GM21390 (cell line): ENCODE results near the gene APLP1.
"Not testable (repeated sequence)": the region's sequence is repeated elsewhere in the genome, so short reads cannot be mapped to it uniquely, and the experiment has no call there.

ENCODE experiments used
- ATAC-seq: cut with Tn5 transposase; IDR thresholded peaks from one replicate; pipeline ENCODE4 v1.9.1; 2021; ENCODE audit not compliant: unreplicated experiment

The APLP1 gene

DNA sequence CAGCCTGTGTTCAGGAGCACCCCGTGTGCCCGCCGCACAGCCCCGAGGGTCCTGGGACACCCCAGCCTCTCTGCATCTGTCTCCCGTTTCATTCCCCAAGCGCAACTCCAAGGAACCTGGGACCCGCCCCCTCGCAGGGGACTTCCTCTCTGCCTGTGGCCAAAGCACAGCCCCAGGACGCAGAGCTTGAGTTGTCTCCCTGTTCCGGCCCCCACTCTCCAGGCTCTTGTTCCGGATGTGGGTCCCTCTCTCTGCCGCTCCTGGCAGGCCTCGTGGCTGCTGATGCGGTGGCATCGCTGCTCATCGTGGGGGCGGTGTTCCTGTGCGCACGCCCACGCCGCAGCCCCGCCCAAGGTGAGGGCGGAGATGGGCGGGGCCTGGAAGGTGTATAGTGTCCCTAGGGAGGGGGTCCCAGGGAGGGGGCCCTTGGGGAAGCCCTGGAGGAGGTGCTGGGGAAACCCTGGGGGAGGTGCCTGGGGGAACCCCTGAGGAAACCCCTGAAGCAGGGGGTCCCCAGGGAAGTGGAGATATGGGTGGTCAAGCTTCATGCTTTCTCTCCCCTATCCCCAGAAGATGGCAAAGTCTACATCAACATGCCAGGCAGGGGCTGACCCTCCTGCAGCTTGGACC lies 35.3 kb downstream of the APLP1 start:
- ATAC-seq = peak; percentile 37

GRCh38 chr19:35904311-35905068 lies 36.1 kb downstream of the APLP1 start:
- ATAC-seq = no peak

DNA sequence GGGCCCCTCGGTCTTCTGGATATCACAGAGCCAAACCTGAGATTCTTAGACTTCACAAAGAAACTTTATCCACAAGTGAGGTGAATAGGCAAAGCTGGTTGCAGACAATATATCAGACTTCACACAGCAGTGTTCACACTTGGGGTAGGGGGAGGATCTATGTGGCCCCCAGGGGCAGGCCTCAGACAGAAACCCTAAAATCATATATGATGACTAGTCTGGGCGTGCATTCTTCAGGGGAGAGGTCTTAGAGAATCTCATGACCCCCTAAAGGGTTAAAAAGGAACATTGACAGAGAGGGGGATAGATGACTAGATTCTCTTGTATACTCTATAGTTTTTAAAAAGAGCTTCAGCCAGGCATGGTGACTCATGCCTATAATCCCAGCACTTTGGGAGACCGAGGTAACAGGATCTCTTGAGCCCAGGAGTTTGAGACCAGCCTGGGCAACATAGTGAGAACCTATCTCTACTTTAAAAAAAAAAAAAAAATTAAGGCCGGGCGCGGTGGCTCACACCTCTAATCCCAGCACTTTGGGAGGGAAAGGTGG lies 36.9 kb downstream of the APLP1 start:
- ATAC-seq = no peak

DNA sequence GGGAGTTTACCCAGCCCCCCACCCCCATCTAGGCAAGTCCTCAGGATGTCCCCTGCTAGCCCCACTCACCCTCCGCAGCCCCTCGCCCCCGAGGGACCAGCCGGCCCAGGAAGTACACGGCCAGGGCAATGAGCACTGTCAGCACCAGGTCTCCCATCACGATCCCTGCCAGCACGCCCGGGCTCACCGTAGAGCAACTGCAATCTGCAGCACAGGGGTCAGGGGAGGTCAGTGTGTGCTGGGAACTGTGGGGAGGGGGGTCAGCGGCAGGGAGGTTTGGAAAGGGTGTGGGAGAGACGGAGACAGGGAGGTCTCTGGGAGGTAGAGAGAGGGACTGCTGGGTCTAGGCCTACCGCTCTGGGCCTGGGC lies 39.0 kb downstream of the APLP1 start:
- no peak for ATAC-seq

DNA sequence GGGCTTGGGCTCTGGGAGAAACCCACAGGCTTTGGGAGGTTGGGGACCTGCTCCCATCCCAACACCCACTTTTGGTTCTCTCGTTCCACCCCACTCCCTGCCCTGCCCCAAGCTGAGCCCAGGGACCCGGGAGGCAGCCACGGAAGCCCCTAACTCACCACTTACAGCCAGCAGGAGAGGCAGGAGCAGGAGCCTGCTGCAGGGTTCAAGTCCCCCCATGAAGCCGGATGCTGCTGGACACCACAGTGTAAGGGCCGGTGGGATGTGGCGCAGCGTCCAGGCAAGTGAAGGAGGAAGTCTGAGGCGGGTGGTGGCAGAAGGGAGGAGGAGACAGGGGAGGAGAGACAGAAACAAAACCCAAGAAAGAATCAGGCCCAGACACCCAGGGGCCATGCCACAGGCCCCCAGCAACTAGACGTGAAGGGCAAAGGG lies 39.7 kb downstream of the APLP1 start, which contains the start of gene TYROBP:
Gene TYROBP, minus strand, starts transcription at position 286 of the 432 bp plus-strand sequence. Its CDS starts 67 bp downstream, at position 219.
- no peak for ATAC-seq

DNA sequence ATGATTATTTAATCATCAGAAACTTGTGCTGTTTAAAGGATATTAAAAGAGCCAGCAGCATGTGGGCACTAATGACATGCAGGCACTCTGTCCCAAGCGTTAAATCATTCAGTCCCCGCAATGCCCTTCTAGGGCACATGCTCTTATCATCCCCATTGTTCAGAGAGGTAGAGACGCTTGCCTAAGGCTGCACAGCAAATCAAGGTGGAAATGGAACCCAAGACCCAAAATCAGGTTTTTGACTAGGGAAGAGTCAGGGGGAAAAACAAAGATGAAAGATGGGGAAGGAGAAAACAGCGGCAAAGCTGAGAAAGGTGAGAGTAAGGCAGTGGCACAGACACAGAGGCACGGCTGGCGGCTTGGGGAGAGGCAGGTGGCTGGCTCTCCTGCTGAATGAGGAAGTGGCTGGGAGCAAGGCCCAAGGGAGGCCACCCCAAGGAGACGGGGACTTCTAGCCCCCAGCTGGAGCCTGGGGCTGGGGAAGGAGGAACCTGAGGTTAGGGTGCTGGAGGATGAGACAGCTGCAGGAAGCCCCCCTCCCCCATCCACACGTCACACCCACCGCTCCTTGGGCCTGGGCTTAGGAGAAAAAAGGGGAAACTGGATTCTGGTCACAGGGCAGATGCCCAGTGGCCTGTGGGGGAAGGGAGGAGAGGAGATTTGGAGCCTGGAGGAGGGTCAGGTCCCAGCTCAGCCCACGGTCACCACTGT lies 40.8 kb downstream of the APLP1 start:
- ATAC-seq = no peak

DNA sequence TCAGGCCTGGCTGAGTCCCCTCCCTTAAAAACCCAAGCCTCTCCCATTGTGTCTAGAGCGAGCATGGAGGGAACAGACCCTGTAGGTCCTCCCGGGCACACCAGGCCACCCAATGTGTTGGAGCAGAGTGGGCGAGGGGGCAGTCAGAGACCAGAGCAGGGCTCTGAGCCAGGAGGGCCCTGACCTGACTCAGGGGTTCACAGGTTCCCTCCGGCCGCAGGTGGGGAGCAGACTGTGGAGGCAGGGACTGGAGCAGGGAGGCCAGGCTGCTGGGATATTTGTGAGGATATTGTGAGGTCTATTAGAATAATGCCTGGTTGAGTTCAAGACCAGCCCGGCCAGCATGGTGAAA lies 41.3 kb downstream of the APLP1 start:
- ATAC-seq = no peak

DNA sequence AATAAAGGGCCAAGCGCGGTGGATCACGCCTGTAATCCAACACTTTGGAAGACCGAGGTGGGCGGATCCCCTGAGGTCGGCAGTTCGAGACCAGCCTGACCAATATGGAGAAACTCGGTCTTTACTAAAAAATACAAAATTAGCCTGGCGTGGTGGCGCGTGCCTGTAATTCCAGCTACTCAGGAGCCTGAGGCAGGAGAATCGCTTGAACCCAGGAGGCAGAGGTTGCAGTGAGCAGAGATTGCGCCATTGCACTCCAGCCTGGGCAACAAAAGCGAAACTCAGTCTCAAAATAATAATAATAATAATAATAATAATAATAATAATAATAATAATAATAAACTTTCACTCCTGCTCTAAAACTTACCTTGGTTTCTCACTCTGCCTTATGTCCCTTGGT lies 42.0 kb downstream of the APLP1 start:
- not testable (repeated sequence) for ATAC-seq

GRCh38 chr19:35911173-35911572 lies 42.8 kb downstream of the APLP1 start:
- no peak for ATAC-seq

DNA sequence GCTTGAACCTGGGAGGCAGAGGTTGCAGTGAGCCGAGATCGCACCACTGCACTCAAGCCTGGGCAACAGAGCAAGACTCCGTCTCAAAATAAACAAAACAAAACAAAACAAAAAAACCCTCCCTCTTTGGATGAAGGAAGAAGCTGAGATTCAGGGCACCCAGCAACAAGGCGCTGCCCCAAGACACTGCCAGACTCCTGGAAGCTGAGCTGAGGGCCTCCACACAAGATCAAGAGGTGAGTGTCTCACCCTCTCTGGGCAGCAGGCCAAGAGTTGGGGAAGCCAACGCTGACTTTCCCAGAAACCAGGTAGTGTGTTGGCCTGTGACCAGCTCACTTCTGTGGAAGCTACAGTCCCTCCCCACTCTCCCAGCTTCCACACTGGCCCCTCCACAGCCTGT lies 43.4 kb downstream of the APLP1 start:
- ATAC-seq = no peak

DNA sequence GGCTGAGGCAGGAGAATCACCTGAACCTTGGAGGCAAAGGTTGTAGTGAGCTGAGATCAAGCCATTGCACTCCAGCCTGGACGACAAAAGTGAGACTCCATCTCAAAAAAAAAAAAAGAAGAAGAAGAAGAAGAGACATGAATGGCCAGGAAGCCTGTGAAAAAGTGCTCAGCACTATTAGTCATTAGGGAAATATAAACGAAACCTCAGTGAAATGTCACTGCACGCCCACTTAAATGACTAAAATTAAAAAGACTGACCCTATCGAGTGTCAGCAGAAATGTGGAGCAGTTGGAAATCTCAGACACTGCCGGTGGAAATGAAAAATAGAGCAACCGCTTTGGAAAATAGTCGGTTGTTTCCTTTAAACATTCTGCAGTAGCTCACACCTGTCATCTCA lies 45.2 kb downstream of the APLP1 start:
- ATAC-seq = no peak

- ATAC-seq = no peak
Observed at GRCh38 chr19:35915443-35915842, 47.1 kb downstream of the APLP1 start.

DNA sequence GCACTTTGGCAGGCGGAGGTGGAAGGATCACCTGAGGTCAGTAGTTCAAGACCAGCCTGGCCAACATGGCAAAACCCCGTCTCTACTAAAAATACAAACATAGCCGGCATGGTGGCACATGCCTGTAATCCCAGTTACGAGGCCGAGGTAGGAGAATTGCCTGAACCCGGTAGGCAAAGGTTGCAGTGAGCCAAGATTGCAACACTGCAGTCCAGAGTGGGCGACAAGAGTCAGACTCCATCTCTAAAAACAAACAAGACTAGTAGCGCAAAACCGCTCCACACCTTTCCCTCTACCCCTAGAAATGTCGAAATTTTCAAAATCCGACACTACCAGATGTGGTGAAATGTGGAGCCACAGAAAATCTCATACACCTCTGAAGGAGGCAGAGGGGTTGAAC lies 50.9 kb downstream of the APLP1 start:
- ATAC-seq = no peak

DNA sequence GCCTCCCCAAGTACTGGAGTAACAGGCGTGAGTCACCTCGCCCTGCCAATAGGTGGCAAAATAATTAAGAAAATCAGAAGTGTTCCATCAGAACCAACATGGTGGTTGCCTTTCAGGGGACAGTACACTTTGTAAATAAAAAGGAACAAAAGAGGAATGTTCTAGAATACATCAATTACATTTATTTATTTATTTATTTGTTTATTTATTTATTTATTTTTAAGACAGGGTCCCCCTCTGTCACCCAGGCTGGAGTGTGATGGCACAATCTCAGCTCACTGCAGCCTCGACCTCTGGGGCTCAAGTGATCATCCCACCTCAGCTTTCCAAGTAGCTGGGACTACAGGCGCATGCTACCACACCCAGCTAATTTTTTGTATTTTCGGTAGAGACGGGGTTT lies 52.6 kb downstream of the APLP1 start:
- no peak for ATAC-seq

DNA sequence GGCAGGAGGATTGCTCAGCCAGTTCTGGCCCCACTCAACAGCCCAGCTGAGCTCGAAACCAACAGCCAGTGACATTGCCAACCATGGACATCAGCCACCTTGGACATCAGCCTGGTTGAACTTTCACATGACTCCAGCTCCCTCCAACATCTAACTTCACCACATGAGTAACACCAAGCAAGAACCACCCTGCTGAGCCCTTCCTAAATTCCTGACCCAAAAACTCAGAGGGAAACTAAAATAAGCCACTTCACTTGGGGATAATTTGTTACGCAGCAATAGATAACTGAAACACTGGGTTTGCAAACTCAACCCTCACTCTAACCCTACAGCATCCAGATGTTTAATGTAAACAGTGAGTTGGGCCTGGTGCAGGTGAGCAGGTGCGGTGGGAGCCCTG lies 57.1 kb downstream of the APLP1 start:
- no peak for ATAC-seq

DNA sequence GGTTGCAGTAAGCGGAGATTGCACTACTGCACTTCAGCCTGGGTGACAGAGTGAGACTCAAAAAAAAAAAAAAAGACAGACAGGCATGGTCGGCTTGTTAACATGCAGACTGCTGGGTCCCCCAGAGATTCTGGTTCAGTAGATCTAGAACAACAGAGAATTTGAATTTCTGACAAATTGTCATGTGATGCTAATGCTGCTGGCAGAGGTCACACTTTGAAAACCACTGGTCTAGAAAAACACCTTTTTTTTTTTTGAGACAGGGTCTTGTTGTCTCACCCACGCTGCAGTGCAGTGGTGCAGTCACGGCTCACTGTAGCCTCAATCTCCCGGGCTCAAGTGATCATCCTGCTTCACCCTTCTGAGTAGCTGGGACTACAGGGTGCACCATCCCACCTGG lies 60.1 kb downstream of the APLP1 start:
- no peak for ATAC-seq
